HEK293 (cell line): ENCODE results near the gene NXPH4.
A peak's percentile ranks its signal among the peaks of the same experiment; 100 is the strongest.

Experiments
- CTCF ChIA-PET: fragments of 350-600 bp; formaldehyde crosslinking; extraction: SDS; loops from one replicate; lab custom pipeline; 2021; ENCODE audit warnings: antibody characterized with exemption; lab: Yijun Ruan, JAX
- POLR2A ChIA-PET: fragments of 300-600 bp; formaldehyde crosslinking; extraction: SDS; loops from one replicate; lab custom pipeline; 2020; ENCODE audit warnings: antibody characterized with exemption, inconsistent platforms; lab: Yijun Ruan, JAX
- H3K27ac ChIP-seq: fragments of 200-500 bp; sonication (Bioruptor generic); 2 replicates; pipeline ENCODE4 v1.5.1; 2014; ENCODE audit warnings: low read depth, low read length, control low read depth, inconsistent platforms; ENCODE audit errors: extremely low read depth
- H3K36me3 ChIP-seq, 2 experiments: fragments of 200-500 bp in 1 of 2; sonication (Bioruptor generic) in 1 of 2; 1 replicate in 1 of 2; 2 replicates in 1 of 2; pipeline ENCODE4 v1.5.1; 2014 to 2017; ENCODE audit warnings: inconsistent platforms in 2 of 2, low read length in 2 of 2; ENCODE audit not compliant: control insufficient read depth in 2 of 2, insufficient read depth in 1 of 2
- H3K4me1 ChIP-seq: fragments of 200-500 bp; sonication (Bioruptor generic); 2 replicates; pipeline ENCODE4 v1.5.1; 2014; ENCODE audit warnings: mild to moderate bottlenecking, low read length, inconsistent platforms; ENCODE audit not compliant: control insufficient read depth, insufficient read depth
- H3K4me3 ChIP-seq: 2 replicates; pipeline ENCODE4 v1.5.1; 2011; ENCODE audit warnings: low read depth, mild to moderate bottlenecking, control low read depth, low read length, moderate library complexity
- H3K9me3 ChIP-seq: fragments of 200-500 bp; sonication (Bioruptor generic); 2 replicates; pipeline ENCODE4 v1.5.1; 2014; ENCODE audit warnings: low read depth, low read length, inconsistent platforms; ENCODE audit not compliant: control insufficient read depth, insufficient read depth
- KLF1 ChIP-seq: fragments of 450-650 bp; formaldehyde crosslinking; IDR thresholded peaks from 2 replicates; pipeline ENCODE4 v1.5.1; 2016; ENCODE audit warnings: missing biosample characterization, missing genetic modification characterization
- RBAK ChIP-seq: fragments of 450-650 bp; formaldehyde crosslinking; IDR thresholded peaks from 2 replicates; pipeline ENCODE4 v1.5.1; 2016; ENCODE audit warnings: missing biosample characterization, missing genetic modification characterization
- YY2 ChIP-seq: fragments of 450-650 bp; formaldehyde crosslinking; IDR thresholded peaks from 2 replicates; pipeline ENCODE4 v1.5.1; 2016; ENCODE audit warnings: missing biosample characterization, missing genetic modification characterization
- ZNF138 ChIP-seq: fragments of 450-650 bp; formaldehyde crosslinking; IDR thresholded peaks from 2 replicates; pipeline ENCODE4 v1.5.1; 2016; ENCODE audit warnings: missing biosample characterization, missing genetic modification characterization, borderline replicate concordance
- ZNF169 ChIP-seq: fragments of 450-650 bp; formaldehyde crosslinking; IDR thresholded peaks from 2 replicates; pipeline ENCODE4 v1.5.1; 2016; ENCODE audit warnings: missing biosample characterization, missing genetic modification characterization
- ZNF223 ChIP-seq: fragments of 450-650 bp; formaldehyde crosslinking; IDR thresholded peaks from 2 replicates; pipeline ENCODE4 v1.5.1; 2016; ENCODE audit warnings: missing biosample characterization, missing genetic modification characterization
- ZNF423 ChIP-seq: fragments of 450-650 bp; formaldehyde crosslinking; IDR thresholded peaks from 2 replicates; pipeline ENCODE4 v1.5.1; 2016; ENCODE audit warnings: missing biosample characterization, missing genetic modification characterization
- ZNF514 ChIP-seq: fragments of 450-650 bp; formaldehyde crosslinking; IDR thresholded peaks from 2 replicates; pipeline ENCODE4 v1.5.1; 2016; ENCODE audit warnings: missing biosample characterization, missing genetic modification characterization
- ZNF600 ChIP-seq: fragments of 450-650 bp; formaldehyde crosslinking; IDR thresholded peaks from 2 replicates; pipeline ENCODE4 v1.5.1; 2016; ENCODE audit warnings: missing biosample characterization, missing genetic modification characterization
- ZNF747 ChIP-seq: fragments of 450-650 bp; formaldehyde crosslinking; IDR thresholded peaks from 2 replicates; pipeline ENCODE4 v1.5.1; 2016; ENCODE audit warnings: missing biosample characterization, missing genetic modification characterization
- TF ChIP-seq, protein P1 (sequence below): fragments of 450-650 bp; formaldehyde crosslinking; IDR thresholded peaks from 2 replicates; pipeline ENCODE4 v1.5.1; 2016; ENCODE audit warnings: missing biosample characterization, missing genetic modification characterization
- TF ChIP-seq, protein P2 (sequence below): fragments of 450-650 bp; formaldehyde crosslinking; IDR thresholded peaks from 2 replicates; pipeline ENCODE4 v1.5.1; 2017; ENCODE audit warnings: missing biosample characterization, missing genetic modification characterization
- TF ChIP-seq, protein P3 (sequence below): fragments of 450-650 bp; formaldehyde crosslinking; IDR thresholded peaks from 2 replicates; pipeline ENCODE4 v1.5.1; 2016; ENCODE audit warnings: missing biosample characterization, missing genetic modification characterization, low read depth

The NXPH4 gene

DNA sequence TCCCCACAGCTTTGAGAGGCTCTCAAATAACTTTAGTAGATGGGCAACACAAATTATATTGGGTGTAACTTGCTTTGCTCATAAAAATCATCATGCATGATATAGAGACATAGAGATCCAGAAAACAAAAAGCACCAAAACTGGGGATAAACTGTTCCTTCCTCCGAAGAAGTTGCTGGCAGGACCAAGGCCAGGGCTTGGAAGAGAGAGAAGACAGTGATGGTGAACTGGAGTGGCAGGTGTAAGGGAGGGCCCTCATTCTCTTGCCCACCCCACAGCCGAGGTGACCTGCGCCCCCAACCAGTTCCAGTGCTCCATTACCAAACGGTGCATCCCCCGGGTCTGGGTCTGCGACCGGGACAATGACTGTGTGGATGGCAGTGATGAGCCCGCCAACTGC lies 15.4 kb upstream of the NXPH4 start:
- no peak overlapping the region for H3K4me3 ChIP-seq
- CTCF ChIA-PET, result no interaction called here
- H3K4me1 ChIP-seq, result no peaks in the 10 kb centered on the region
- no peak overlapping the region for H3K27ac ChIP-seq
- POLR2A ChIA-PET, result no interaction called here
- TF ChIP-seq, protein P1, sequence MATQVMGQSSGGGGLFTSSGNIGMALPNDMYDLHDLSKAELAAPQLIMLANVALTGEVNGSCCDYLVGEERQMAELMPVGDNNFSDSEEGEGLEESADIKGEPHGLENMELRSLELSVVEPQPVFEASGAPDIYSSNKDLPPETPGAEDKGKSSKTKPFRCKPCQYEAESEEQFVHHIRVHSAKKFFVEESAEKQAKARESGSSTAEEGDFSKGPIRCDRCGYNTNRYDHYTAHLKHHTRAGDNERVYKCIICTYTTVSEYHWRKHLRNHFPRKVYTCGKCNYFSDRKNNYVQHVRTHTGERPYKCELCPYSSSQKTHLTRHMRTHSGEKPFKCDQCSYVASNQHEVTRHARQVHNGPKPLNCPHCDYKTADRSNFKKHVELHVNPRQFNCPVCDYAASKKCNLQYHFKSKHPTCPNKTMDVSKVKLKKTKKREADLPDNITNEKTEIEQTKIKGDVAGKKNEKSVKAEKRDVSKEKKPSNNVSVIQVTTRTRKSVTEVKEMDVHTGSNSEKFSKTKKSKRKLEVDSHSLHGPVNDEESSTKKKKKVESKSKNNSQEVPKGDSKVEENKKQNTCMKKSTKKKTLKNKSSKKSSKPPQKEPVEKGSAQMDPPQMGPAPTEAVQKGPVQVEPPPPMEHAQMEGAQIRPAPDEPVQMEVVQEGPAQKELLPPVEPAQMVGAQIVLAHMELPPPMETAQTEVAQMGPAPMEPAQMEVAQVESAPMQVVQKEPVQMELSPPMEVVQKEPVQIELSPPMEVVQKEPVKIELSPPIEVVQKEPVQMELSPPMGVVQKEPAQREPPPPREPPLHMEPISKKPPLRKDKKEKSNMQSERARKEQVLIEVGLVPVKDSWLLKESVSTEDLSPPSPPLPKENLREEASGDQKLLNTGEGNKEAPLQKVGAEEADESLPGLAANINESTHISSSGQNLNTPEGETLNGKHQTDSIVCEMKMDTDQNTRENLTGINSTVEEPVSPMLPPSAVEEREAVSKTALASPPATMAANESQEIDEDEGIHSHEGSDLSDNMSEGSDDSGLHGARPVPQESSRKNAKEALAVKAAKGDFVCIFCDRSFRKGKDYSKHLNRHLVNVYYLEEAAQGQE (tag by site-specific recombination), result peak; percentile 77
- TF ChIP-seq ZNF514 (tag by site-specific recombination) (no peak), ZNF223 (tag by site-specific recombination) (no peak), ZNF423 (tag by site-specific recombination) (no peak)
- TF ChIP-seq, protein P2, sequence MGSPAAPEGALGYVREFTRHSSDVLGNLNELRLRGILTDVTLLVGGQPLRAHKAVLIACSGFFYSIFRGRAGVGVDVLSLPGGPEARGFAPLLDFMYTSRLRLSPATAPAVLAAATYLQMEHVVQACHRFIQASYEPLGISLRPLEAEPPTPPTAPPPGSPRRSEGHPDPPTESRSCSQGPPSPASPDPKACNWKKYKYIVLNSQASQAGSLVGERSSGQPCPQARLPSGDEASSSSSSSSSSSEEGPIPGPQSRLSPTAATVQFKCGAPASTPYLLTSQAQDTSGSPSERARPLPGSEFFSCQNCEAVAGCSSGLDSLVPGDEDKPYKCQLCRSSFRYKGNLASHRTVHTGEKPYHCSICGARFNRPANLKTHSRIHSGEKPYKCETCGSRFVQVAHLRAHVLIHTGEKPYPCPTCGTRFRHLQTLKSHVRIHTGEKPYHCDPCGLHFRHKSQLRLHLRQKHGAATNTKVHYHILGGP (tag by site-specific recombination), result no peak
- H3K9me3 ChIP-seq, result no peaks in the 10 kb centered on the region
- peaks cover 0 to 98% of the 10 kb centered on the region in 2 experiments; a peak in 1 of 3 replicates for H3K36me3 ChIP-seq

DNA sequence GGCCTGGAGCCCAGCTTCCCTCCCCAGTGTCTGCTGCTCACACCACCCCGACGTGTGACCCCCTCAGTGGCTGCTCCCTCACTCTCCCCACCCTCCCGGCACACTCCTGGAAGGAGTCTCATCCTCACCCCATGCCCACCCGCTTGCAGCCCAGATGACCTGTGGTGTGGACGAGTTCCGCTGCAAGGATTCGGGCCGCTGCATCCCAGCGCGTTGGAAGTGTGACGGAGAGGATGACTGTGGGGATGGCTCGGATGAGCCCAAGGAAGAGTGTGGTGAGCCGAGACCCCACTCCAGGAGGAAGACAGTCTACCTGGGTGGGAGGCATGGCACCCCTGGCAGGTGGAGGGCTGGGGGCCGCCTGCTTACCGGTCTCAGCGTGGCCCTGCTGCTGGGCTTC lies 15.0 kb upstream of the NXPH4 start:
- H3K4me3 ChIP-seq, result no peak overlapping the region
- TF ChIP-seq YY2, result no peak
- TF ChIP-seq ZNF600, result peak; percentile 51; the same call in 1 of the 2 replicates
- H3K36me3 ChIP-seq, result peaks cover 0 to 98% of the 10 kb centered on the region in 2 experiments; a peak in 1 of 3 replicates
- CTCF ChIA-PET, result no interaction called here
- H3K27ac ChIP-seq, result no peak overlapping the region
- H3K9me3 ChIP-seq, result no peaks in the 10 kb centered on the region
- POLR2A ChIA-PET, result no interaction called here
- H3K4me1 ChIP-seq, result no peaks in the 10 kb centered on the region

DNA sequence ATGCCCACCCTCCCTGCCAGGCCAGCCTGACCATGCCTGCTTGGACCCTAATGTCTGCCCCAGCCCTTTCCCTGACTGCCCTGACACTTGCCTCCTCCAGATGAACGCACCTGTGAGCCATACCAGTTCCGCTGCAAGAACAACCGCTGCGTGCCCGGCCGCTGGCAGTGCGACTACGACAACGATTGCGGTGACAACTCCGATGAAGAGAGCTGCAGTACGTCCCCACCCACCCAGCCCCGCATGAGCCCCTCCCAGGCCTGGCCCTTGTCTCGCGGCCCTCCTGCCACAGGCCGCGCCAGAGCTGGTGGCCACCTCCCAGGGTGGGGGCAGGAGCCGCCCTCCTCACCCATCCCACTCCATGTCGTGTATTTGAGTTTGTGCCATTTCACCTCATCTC lies 14.3 kb upstream of the NXPH4 start:
- TF ChIP-seq RBAK (tag by site-specific recombination) (no peak), KLF1 (tag by site-specific recombination) (peak; percentile 76)
- TF ChIP-seq, all 188 proteins: peak for 1
- POLR2A ChIA-PET, result no interaction called here
- CTCF ChIA-PET, result no interaction called here
- Histone ChIP-seq H3K9me3 (no peaks in the 10 kb centered on the region), H3K4me1 (no peaks in the 10 kb centered on the region), H3K36me3 (peaks cover 0 to 92% of the 10 kb centered on the region in 2 experiments; a peak in 1 of 3 replicates), H3K27ac (no peak overlapping the region), H3K4me3 (no peak overlapping the region)

DNA sequence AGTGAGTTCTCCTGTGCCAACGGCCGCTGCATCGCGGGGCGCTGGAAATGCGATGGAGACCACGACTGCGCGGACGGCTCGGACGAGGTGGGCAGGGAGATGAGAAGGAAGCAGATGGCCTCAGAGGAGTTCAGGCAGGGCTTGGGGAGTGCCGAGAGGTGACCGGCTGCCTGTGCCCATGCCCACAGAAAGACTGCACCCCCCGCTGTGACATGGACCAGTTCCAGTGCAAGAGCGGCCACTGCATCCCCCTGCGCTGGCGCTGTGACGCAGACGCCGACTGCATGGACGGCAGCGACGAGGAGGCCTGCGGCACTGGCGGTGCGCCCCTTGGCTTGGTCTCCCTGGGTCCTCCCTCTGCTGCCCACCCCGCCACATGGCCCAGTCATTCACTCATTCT lies 13.4 kb upstream of the NXPH4 start:
- no peaks in the 10 kb centered on the region for H3K9me3 ChIP-seq
- peaks cover 0 to 92% of the 10 kb centered on the region in 2 experiments; a peak in 1 of 3 replicates for H3K36me3 ChIP-seq
- H3K27ac ChIP-seq, result no peak overlapping the region
- POLR2A ChIA-PET, result no interaction called here
- TF ChIP-seq, protein P3, sequence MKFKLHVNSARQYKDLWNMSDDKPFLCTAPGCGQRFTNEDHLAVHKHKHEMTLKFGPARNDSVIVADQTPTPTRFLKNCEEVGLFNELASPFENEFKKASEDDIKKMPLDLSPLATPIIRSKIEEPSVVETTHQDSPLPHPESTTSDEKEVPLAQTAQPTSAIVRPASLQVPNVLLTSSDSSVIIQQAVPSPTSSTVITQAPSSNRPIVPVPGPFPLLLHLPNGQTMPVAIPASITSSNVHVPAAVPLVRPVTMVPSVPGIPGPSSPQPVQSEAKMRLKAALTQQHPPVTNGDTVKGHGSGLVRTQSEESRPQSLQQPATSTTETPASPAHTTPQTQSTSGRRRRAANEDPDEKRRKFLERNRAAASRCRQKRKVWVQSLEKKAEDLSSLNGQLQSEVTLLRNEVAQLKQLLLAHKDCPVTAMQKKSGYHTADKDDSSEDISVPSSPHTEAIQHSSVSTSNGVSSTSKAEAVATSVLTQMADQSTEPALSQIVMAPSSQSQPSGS (tag by site-specific recombination), result no peak
- TF ChIP-seq ZNF138 (tag by site-specific recombination), result no peak
- TF ChIP-seq ZNF747, result no peak
- no peak for TF ChIP-seq ZNF169 (tag by site-specific recombination)
- CTCF ChIA-PET, result no interaction called here
- no peaks in the 10 kb centered on the region for H3K4me1 ChIP-seq
- no peak overlapping the region for H3K4me3 ChIP-seq
